ENCODE data around the gene MGAT3. TPM values are rescaled to one million over a fixed set of nuclear protein-coding genes. Genes with fewer than 3 reads are reported as not detected.
A peak's percentile ranks its signal among the peaks of the same experiment; 100 is the strongest.
"Not testable (repeated sequence)": the region's sequence is repeated elsewhere in the genome, so short reads cannot be mapped to it uniquely, and the experiment has no call there.

The MGAT3 gene
- total RNA-seq, 2 experiments from 2014 or later, result 1.0 to 1.2 TPM

- H3K4me3 Mint-ChIP-seq, result no peak overlapping the region
- DNase-seq, result no peak
- H3K27ac Mint-ChIP-seq, result peak overlapping the region; percentile 75
- peaks cover 32% of the 10 kb centered on the region for H3K36me3 Mint-ChIP-seq
- peaks cover 32% of the 10 kb centered on the region for H3K4me1 Mint-ChIP-seq
- no peaks in the 10 kb centered on the region for H3K9me3 Mint-ChIP-seq
- H3K27me3 Mint-ChIP-seq, result peaks cover 6% of the 10 kb centered on the region
Observed at GRCh38 chr22:39515266-39516050, 58.6 kb downstream of the MGAT3 start.

GRCh38 chr22:39517470-39517869 is 60.7 kb downstream of the MGAT3 start:
- Mint-ChIP-seq H3K27ac (no peak overlapping the region), H3K4me3 (no peak overlapping the region), H3K4me1 (peaks cover 42% of the 10 kb centered on the region), H3K9me3 (no peaks in the 10 kb centered on the region), H3K36me3 (peaks cover 44% of the 10 kb centered on the region), H3K27me3 (peaks cover 10% of the 10 kb centered on the region)
- DNase-seq, result no peak

GRCh38 chr22:39518144-39518786 is 61.5 kb downstream of the MGAT3 start:
- peak overlapping the region; percentile 96 for H3K27ac Mint-ChIP-seq
- peaks cover 50% of the 10 kb centered on the region for H3K36me3 Mint-ChIP-seq
- H3K4me3 Mint-ChIP-seq, result peak overlapping the region; percentile 86
- no peaks in the 10 kb centered on the region for H3K9me3 Mint-ChIP-seq
- DNase-seq, result no peak
- H3K4me1 Mint-ChIP-seq, result peaks cover 50% of the 10 kb centered on the region
- H3K27me3 Mint-ChIP-seq, result peaks cover 10% of the 10 kb centered on the region

GRCh38 chr22:39518996-39519680 is 62.3 kb downstream of the MGAT3 start:
- H3K36me3 Mint-ChIP-seq, result peaks cover 51% of the 10 kb centered on the region
- H3K9me3 Mint-ChIP-seq, result no peaks in the 10 kb centered on the region
- peak overlapping the region; percentile 96 for H3K27ac Mint-ChIP-seq
- H3K27me3 Mint-ChIP-seq, result peaks cover 10% of the 10 kb centered on the region
- DNase-seq, result no peak
- peaks cover 52% of the 10 kb centered on the region for H3K4me1 Mint-ChIP-seq
- peak overlapping the region; percentile 86 for H3K4me3 Mint-ChIP-seq

- peaks cover 51% of the 10 kb centered on the region for H3K36me3 Mint-ChIP-seq
- H3K4me3 Mint-ChIP-seq, result peak overlapping the region; percentile 86
- H3K27me3 Mint-ChIP-seq, result peaks cover 10% of the 10 kb centered on the region
- H3K4me1 Mint-ChIP-seq, result peaks cover 53% of the 10 kb centered on the region
- no peaks in the 10 kb centered on the region for H3K9me3 Mint-ChIP-seq
- peak overlapping the region; percentile 96 for H3K27ac Mint-ChIP-seq
- DNase-seq, result peak; percentile 96
Observed at GRCh38 chr22:39519681-39520225, 62.9 kb downstream of the MGAT3 start.

- H3K36me3 Mint-ChIP-seq, result peaks cover 55% of the 10 kb centered on the region
- H3K4me3 Mint-ChIP-seq, result peak within 1 kb of the TSS; percentile 86
- DNase-seq, result peak; percentile 82
- peaks cover 10% of the 10 kb centered on the region for H3K27me3 Mint-ChIP-seq
- no peaks in the 10 kb centered on the region for H3K9me3 Mint-ChIP-seq
- peak within 1 kb of the TSS; percentile 96 for H3K27ac Mint-ChIP-seq
- H3K4me1 Mint-ChIP-seq, result peaks cover 57% of the 10 kb centered on the region
Observed at GRCh38 chr22:39520226-39521105, 63.7 kb downstream of the MGAT3 start, which contains the start of gene ATF4. Gene ATF4 (plus strand): TSS chr22:39520562. CDS start chr22:39521446, 884 bp downstream.

GRCh38 chr22:39521106-39521885 is 64.5 kb downstream of the MGAT3 start:
- H3K9me3 Mint-ChIP-seq, H3K27me3 Mint-ChIP-seq, DNase-seq: not testable (repeated sequence)
- Mint-ChIP-seq H3K36me3 (peaks cover 55% of the 10 kb centered on the region), H3K4me1 (peaks cover 56% of the 10 kb centered on the region), H3K4me3 (peak overlapping the region; percentile 86), H3K27ac (peak overlapping the region; percentile 96)

GRCh38 chr22:39522091-39522490 is 65.3 kb downstream of the MGAT3 start:
- H3K27me3 Mint-ChIP-seq, DNase-seq, H3K9me3 Mint-ChIP-seq: not testable (repeated sequence)
- Mint-ChIP-seq H3K4me3 (peak overlapping the region; percentile 86), H3K36me3 (peaks cover 57% of the 10 kb centered on the region), H3K27ac (peak overlapping the region; percentile 96), H3K4me1 (peaks cover 58% of the 10 kb centered on the region)

- Mint-ChIP-seq H3K4me1 (peaks cover 63% of the 10 kb centered on the region), H3K9me3 (no peaks in the 10 kb centered on the region), H3K27ac (peak overlapping the region; percentile 96), H3K27me3 (peaks cover 10% of the 10 kb centered on the region), H3K4me3 (peak overlapping the region; percentile 86), H3K36me3 (peaks cover 61% of the 10 kb centered on the region)
- no peak for DNase-seq
Observed at GRCh38 chr22:39522567-39523300, 65.9 kb downstream of the MGAT3 start.

GRCh38 chr22:39524089-39524752 is 67.4 kb downstream of the MGAT3 start:
- no peaks in the 10 kb centered on the region for H3K9me3 Mint-ChIP-seq
- H3K4me1 Mint-ChIP-seq, result peaks cover 65% of the 10 kb centered on the region
- peaks cover 10% of the 10 kb centered on the region for H3K27me3 Mint-ChIP-seq
- peaks cover 69% of the 10 kb centered on the region for H3K36me3 Mint-ChIP-seq
- H3K4me3 Mint-ChIP-seq, result peak overlapping the region; percentile 40
- DNase-seq, result no peak
- peak overlapping the region; percentile 62 for H3K27ac Mint-ChIP-seq

- peak overlapping the region; percentile 86 for H3K27ac Mint-ChIP-seq
- H3K4me3 Mint-ChIP-seq, result peak overlapping the region; percentile 40
- DNase-seq, result no peak
- no peaks in the 10 kb centered on the region for H3K9me3 Mint-ChIP-seq
- peaks cover 9% of the 10 kb centered on the region for H3K27me3 Mint-ChIP-seq
- peaks cover 72% of the 10 kb centered on the region for H3K4me1 Mint-ChIP-seq
- H3K36me3 Mint-ChIP-seq, result peaks cover 76% of the 10 kb centered on the region
Observed at GRCh38 chr22:39524753-39525657, 68.2 kb downstream of the MGAT3 start.

GRCh38 chr22:39525658-39525975 is 68.8 kb downstream of the MGAT3 start:
- H3K36me3 Mint-ChIP-seq, result peaks cover 78% of the 10 kb centered on the region
- no peak for DNase-seq
- H3K9me3 Mint-ChIP-seq, result no peaks in the 10 kb centered on the region
- peaks cover 76% of the 10 kb centered on the region for H3K4me1 Mint-ChIP-seq
- H3K27ac Mint-ChIP-seq, result peak overlapping the region; percentile 86
- no peak overlapping the region for H3K4me3 Mint-ChIP-seq
- peaks cover 3% of the 10 kb centered on the region for H3K27me3 Mint-ChIP-seq
